ENCODE results near the gene OR2V2.

Gene OR2V2

DNA sequence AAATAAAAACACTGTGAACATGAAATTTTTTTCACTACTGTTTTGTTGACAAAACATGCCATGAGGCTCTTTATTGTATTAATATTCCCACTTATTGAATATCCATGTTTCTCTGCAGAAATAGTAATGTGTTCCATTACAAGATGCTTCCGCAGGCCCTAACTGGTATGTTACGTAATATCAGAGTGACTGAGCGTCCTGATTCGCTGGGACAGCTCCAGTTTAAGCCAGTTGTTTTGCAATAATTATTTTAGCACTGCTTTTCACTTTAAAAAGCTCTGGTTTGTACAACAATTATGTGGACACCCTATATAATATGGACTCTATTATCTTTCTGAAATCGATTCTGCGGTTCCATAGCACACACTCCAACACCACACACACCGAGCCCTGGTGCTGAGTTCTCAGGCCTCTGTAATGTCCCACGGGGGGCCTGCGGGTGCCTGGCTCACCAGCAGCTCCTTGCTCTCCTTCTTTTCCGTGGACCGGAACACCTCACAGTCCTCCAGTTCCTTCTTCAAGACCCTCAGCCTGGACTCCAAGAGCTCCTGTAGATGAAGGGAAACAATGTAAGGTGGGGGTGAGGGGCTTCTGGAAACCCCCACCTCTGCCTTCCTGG is 55.8 kb downstream of the OR2V2 start:
- no peak overlapping the region for H3K27ac ChIP-seq (replicated peaks)
- TF ChIP-seq SPI1 (IDR thresholded peaks at IDR 0.05; ENCODE audit: borderline replicate concordance, low read depth) (no peak), GABPA (IDR thresholded peaks at IDR 0.05; ENCODE audit: low read depth) (no peak), REST (IDR thresholded peaks at IDR 0.05; ENCODE audit: insufficient replicate concordance, low read depth) (no peak), CTCF (IDR thresholded peaks at IDR 0.05; ENCODE audit: insufficient read depth, low read length) (no peak), POLR2AphosphoS5 (IDR thresholded peaks at IDR 0.05; ENCODE audit: low read depth) (no peak)
- DNase-seq (ENCODE audit: low read depth in 1 of 2, low spot score in 1 of 2), result peak; percentile 53 to 81
- no peak overlapping the region for H3K4me3 ChIP-seq (replicated peaks; ENCODE audit: insufficient read depth, low read length)
- H3K27me3 ChIP-seq (ENCODE audit: insufficient read depth, poor library complexity, severe bottlenecking), result peaks cover 13% of the 10 kb centered on the region

- TF ChIP-seq POLR2AphosphoS5 (IDR thresholded peaks at IDR 0.05; ENCODE audit: low read depth) (no peak), CTCF (IDR thresholded peaks at IDR 0.05; ENCODE audit: insufficient read depth, low read length) (no peak), SPI1 (IDR thresholded peaks at IDR 0.05; ENCODE audit: borderline replicate concordance, low read depth) (no peak), REST (IDR thresholded peaks at IDR 0.05; ENCODE audit: insufficient replicate concordance, low read depth) (no peak), GABPA (IDR thresholded peaks at IDR 0.05; ENCODE audit: low read depth) (no peak)
- no peak overlapping the region for H3K4me3 ChIP-seq (replicated peaks; ENCODE audit: insufficient read depth, low read length)
- H3K27ac ChIP-seq (replicated peaks), result no peak overlapping the region
- peaks cover 13% of the 10 kb centered on the region for H3K27me3 ChIP-seq (ENCODE audit: insufficient read depth, poor library complexity, severe bottlenecking)
- DNase-seq (ENCODE audit: low read depth in 1 of 2, low spot score in 1 of 2), result no peak
Measured at GRCh38 chr5:181203777-181204112, 56.4 kb downstream of the OR2V2 start.

GRCh38 chr5:181204113-181204825 is 56.9 kb downstream of the OR2V2 start:
- no peak for TF ChIP-seq GABPA (IDR thresholded peaks at IDR 0.05; ENCODE audit: low read depth)
- no peak for TF ChIP-seq CTCF (IDR thresholded peaks at IDR 0.05; ENCODE audit: insufficient read depth, low read length)
- no peak for TF ChIP-seq SPI1 (IDR thresholded peaks at IDR 0.05; ENCODE audit: borderline replicate concordance, low read depth)
- TF ChIP-seq REST (IDR thresholded peaks at IDR 0.05; ENCODE audit: insufficient replicate concordance, low read depth), result no peak
- no peak for TF ChIP-seq POLR2AphosphoS5 (IDR thresholded peaks at IDR 0.05; ENCODE audit: low read depth)
- Histone ChIP-seq H3K4me3 (replicated peaks; ENCODE audit: insufficient read depth, low read length) (peak overlapping the region; percentile 50), H3K27ac (replicated peaks) (no peak overlapping the region), H3K27me3 (ENCODE audit: insufficient read depth, poor library complexity, severe bottlenecking) (peaks cover 13% of the 10 kb centered on the region)
- DNase-seq (ENCODE audit: low read depth in 1 of 2, low spot score in 1 of 2), result no peak
